ENCODE results near the gene COLQ. TPM values are rescaled to one million over a fixed set of nuclear protein-coding genes. Genes with fewer than 3 reads are reported as not detected.

Gene COLQ
- total RNA-seq, 3 donors from 2014 or later: 0.71 to 1.3 (median 1.2) TPM

DNA sequence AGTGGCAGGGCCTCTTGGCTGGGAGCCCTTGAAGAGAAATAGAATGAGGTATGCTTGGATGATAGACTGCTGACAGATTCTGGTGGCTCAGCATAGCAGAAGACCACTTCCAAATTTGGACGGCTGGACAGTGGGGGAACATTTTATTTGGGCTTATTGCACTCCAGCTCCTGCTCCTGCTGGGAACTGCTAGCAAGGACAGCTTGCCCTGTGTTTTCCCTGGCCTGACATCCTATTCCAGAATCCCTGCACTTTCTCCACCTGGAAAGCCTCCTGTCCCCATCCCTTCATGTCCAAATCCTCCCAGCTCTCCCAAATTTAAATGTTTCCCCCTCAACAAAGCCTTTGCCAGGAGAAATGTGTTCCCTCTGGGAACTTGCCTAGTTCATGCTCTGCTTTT, 9.8 kb upstream of the COLQ start:
- Mint-ChIP-seq H3K36me3 (ENCODE audit: insufficient read depth) (no peaks in the 10 kb centered on the region), H3K4me1 (ENCODE audit: low read depth) (peaks cover 51% of the 10 kb centered on the region)
- no peak for ATAC-seq

DNA sequence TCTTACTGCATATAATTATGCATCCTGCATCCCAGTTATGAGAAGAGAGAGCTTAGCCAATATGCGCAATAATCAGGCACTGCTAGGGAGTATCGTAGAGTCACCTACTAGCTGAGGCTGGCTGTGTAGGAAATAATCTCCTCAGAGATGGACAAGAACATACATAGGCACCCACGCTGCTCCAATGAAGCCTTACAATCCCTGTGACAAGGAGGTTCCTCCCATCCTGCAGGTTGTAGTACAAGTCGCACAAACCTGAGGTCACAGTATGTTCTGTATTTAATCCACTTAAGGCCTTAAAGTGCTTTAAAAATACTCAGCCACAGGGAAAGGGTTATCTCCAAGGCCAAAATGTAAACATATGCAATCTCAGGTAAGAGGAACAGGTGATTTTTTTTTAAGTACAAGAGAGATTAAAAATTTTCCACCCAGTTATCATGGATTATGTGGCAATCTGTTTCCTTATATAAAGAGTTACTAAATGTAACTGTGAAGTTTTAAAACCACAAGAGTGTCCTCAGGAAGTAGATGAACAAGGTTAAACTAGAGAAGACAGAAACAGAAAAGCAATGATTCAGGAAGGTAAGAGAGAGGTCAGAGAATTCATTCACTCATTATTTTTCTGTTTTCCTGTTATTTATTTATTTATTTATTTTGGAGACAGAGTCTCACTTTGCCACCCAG, 7.5 kb upstream of the COLQ start:
- DNase-seq (no peak), ATAC-seq (no peak)
- no peaks in the 10 kb centered on the region for H3K36me3 Mint-ChIP-seq (ENCODE audit: insufficient read depth)
- no peaks in the 10 kb centered on the region for H3K27me3 Mint-ChIP-seq (ENCODE audit: low read depth)
- H3K4me1 Mint-ChIP-seq (ENCODE audit: low read depth): peaks cover 34% of the 10 kb centered on the region
- H3K4me3 Mint-ChIP-seq: no peak overlapping the region
- H3K9me3 Mint-ChIP-seq: no peaks in the 10 kb centered on the region

More for the DNA sequence above, 9.8 kb upstream of the COLQ start:
- DNase-seq: no peak
- Mint-ChIP-seq H3K27me3 (ENCODE audit: low read depth) (no peaks in the 10 kb centered on the region), H3K4me3 (no peak overlapping the region), H3K9me3 (no peaks in the 10 kb centered on the region)

DNA sequence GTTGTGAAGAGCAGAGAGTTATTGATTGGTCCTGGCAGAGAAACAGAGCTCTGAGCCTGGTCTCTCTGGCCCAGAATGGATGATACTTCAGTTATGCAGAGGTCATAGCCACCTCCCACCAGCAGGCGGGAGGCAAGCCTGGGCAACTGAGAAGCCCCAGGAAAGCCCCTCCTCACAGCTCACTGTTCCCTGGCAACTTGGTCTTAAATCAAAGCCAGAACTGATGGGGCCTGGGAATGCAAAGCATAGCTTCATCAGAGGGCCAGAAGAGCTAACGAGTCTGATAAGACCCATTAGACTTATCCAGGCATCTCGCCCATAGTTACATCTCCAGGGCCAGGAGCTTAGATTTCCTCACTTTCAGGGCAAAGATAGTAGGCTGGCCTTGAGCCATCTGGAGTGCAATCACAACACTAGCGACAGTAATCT, 5.5 kb upstream of the COLQ start:
- Mint-ChIP-seq H3K36me3 (ENCODE audit: insufficient read depth) (no peaks in the 10 kb centered on the region), H3K4me3 (no peak overlapping the region), H3K27me3 (ENCODE audit: low read depth) (no peaks in the 10 kb centered on the region), H3K9me3 (no peaks in the 10 kb centered on the region), H3K4me1 (ENCODE audit: low read depth) (peaks cover 33% of the 10 kb centered on the region)
- DNase-seq (no peak), ATAC-seq (no peak)

DNA sequence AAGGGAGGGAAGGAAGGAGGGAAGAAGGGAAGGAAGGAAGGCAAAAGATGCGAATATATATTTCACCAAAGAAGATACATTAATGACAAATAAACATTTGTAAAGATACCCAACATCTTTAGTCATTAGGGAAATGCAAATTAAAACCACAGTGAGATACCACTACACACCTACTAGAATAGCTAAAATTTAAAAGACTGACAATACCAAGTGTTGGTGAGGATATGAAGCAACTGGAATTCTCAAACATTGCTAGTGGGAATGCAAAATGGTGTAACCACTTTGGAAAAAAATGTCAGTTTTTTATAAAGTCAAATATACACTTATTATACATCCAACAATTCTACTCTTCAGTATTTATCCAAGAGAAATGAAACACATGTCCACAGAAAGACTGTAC, 4.3 kb upstream of the COLQ start:
- no peak overlapping the region for H3K4me3 Mint-ChIP-seq
- no peak for DNase-seq
- H3K4me1 Mint-ChIP-seq (ENCODE audit: low read depth): peaks cover 31% of the 10 kb centered on the region

DNA sequence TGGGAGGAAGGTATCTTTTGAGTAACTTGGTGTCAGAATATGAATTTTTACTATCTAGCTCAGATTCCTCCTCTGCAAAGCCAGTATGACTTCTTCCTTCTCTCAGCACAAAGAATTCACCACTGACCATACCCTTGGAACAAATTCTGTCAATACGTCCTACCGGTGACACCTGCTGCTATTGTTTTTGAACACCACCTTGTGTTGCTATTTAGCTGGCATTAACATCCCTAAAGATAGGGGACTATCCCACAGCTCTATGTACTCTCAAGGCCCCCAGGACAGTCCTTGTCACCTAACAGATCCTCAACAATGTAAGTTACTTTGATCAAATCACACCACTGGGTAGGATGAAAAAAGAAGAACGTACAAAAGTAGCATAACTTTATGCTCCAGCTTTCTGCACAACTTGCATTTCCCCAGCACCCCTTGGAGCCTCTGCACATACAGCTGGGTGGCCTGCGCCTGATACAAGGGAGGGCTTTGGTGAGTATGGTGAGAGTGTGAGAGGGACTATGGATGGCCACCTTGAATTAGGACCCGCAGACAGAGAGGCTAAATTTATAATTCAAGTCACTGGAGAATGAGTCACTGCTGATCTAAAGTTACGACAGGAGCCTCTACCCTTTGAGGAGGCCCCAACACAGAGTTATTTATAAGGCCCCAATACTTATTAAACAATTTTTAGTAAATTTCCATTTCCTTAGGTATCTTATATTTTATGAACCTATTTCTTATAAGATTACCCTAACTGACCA, 2.3 kb upstream of the COLQ start:
- H3K9me3 Mint-ChIP-seq: no peaks in the 10 kb centered on the region
- H3K4me3 Mint-ChIP-seq: no peak overlapping the region
- no peaks in the 10 kb centered on the region for H3K36me3 Mint-ChIP-seq (ENCODE audit: insufficient read depth)
- H3K4me1 Mint-ChIP-seq (ENCODE audit: low read depth): peaks cover 26% of the 10 kb centered on the region
- DNase-seq (no peak), ATAC-seq (no peak)
- H3K27me3 Mint-ChIP-seq (ENCODE audit: low read depth): no peaks in the 10 kb centered on the region

More for the DNA sequence above, 4.3 kb upstream of the COLQ start:
- Mint-ChIP-seq H3K9me3 (no peaks in the 10 kb centered on the region), H3K36me3 (ENCODE audit: insufficient read depth) (no peaks in the 10 kb centered on the region), H3K27me3 (ENCODE audit: low read depth) (no peaks in the 10 kb centered on the region)
- no peak for ATAC-seq

DNA sequence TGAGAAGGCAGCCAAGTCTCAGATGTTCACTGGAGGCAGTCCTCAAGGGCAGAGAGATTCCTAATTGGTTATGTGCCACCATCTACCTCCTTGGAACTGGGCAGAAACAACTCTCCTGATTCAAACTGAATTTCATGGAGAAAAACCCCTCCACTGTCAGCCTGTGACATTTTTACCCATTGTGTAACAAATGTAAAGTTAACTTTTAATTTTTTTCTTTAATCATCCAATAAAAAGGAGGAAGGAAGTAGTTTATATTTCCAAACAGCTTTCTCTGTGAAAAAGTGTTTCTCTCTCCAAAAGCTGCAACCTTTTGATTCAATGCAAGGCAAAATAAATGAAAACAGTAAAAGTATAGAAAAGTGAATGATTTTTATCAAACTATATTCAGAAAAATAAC, 510 bp upstream of the COLQ start:
- no peak overlapping the region for H3K4me3 Mint-ChIP-seq

DNA sequence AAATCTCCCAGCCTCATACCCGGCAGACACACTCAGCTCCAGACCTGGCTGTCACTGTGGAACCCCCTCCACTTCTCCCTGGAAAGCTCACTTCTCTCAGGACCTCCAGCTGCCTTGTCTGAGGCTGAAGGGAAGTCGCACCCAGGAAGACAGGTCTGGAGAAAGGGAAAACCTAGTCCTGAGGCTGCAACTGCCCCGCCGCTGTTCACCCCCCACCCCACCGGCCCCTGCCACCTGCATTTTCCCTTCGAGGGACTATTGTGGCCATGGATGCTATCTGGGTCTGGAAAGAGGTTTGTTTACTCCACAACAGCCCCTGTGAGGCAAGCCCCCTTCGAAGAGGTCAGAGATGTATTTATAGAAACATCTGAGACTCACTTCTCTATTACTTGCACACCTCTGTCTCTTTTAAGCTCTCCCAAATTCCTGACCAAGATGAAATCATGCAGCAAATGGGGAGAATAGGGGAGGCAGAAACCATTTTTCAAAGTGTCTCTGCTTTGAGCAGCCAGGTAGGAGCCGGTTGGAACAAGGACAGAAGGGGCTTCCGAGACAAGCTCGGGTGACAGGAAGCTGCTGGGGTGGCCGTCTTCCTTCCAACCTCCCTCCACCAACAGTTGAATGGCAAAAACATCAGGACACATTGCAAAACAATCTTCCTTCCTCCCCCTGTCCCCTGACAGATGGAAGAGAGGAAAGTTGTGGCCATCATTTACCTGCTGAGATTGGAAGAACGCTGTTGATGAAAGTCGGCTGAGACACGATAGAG, 518 bp downstream of the COLQ start:
- H3K9me3 Mint-ChIP-seq: no peaks in the 10 kb centered on the region
- no peak for ATAC-seq
- no peaks in the 10 kb centered on the region for H3K36me3 Mint-ChIP-seq (ENCODE audit: insufficient read depth)
- DNase-seq: no peak
- peak overlapping the region; percentile 71 for H3K4me3 Mint-ChIP-seq
- no peaks in the 10 kb centered on the region for H3K27me3 Mint-ChIP-seq (ENCODE audit: low read depth)
- H3K4me1 Mint-ChIP-seq (ENCODE audit: low read depth): peaks cover 22% of the 10 kb centered on the region

More for the DNA sequence above, 510 bp upstream of the COLQ start:
- no peaks in the 10 kb centered on the region for H3K36me3 Mint-ChIP-seq (ENCODE audit: insufficient read depth)
- no peak for ATAC-seq
- no peaks in the 10 kb centered on the region for H3K27me3 Mint-ChIP-seq (ENCODE audit: low read depth)
- H3K9me3 Mint-ChIP-seq: no peaks in the 10 kb centered on the region
- DNase-seq: no peak
- peaks cover 22% of the 10 kb centered on the region for H3K4me1 Mint-ChIP-seq (ENCODE audit: low read depth)

DNA sequence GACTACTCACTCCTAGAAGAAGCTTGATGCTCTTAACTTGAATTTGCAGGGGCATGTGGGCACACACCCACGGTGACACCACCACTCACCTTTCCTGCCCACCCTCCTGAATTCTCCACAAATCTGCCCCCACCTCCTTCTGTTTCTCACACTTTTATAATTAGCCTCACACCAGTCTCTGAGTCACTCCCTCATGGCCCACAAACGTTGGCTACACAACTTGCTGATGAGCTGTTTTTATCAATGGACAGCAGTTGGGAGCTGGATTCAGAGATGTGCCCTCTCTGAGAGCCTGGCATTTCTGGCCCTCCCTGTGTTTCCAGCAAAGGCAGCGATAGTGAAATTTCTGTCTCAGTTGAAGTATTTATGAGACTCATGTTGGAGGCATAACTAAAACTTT, 1.3 kb downstream of the COLQ start:
- Mint-ChIP-seq H3K36me3 (ENCODE audit: insufficient read depth) (no peaks in the 10 kb centered on the region), H3K4me3 (peak overlapping the region; percentile 71), H3K9me3 (no peaks in the 10 kb centered on the region), H3K4me1 (ENCODE audit: low read depth) (peaks cover 22% of the 10 kb centered on the region), H3K27me3 (ENCODE audit: low read depth) (no peaks in the 10 kb centered on the region)
- ATAC-seq: peak; percentile 34 to 81
- DNase-seq: no peak

DNA sequence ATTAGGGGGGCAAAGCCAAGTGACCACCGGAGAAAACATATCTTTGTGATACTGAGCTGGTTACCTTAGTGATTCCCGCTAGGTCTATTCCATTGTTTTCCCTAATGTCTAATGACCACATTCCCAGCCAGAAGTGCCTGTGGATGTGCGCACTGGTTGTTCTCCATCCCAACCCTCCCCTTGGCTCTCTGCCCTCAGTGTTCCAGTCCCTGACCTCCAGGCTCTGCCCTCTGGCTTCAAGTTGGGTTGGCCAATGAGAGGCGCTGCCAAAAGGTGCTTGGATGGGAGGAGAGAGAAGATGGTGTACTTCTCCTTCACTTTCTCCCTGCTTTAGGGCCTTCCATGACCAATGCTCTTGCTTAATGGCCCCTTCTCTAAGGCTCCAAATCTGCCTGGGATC, 2.4 kb downstream of the COLQ start:
- H3K4me1 Mint-ChIP-seq (ENCODE audit: low read depth): peaks cover 22% of the 10 kb centered on the region
- H3K9me3 Mint-ChIP-seq: no peaks in the 10 kb centered on the region
- no peak for DNase-seq
- H3K36me3 Mint-ChIP-seq (ENCODE audit: insufficient read depth): no peaks in the 10 kb centered on the region
- ATAC-seq: no peak
- H3K4me3 Mint-ChIP-seq: no peak overlapping the region
- H3K27me3 Mint-ChIP-seq (ENCODE audit: low read depth): no peaks in the 10 kb centered on the region

DNA sequence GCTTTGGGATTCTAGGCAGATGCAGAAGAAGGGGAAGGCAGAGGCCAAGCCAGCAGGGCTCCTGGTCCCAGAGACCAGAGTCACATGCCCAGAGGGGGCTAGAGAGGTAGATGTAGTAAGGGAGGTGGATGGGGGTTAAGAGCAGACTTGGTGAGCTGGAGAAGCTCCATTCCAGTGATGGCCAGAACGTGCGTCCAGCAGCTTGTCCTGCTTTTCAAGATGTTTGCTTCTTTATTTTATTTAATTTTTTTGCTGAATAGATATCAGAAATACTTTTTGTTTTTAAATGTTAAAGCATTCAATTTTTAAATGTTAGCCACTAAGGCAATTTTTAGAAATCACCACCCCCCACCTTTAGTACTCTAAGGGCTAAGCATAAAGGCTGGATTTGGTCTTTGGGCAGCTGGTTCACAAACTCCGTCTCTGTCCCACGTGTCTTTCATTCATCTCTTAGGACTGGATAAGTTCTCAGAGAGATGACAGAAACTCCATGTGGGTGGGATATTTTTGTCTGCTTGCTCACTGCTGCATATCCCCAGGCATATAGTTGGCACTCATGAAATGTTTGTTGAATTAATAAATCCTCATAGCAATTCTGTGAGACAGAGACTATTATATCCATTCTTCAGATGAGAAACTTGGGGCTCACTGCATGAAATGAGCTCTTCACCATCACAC, 6.7 kb downstream of the COLQ start:
- H3K4me3 Mint-ChIP-seq: no peak overlapping the region
- no peaks in the 10 kb centered on the region for H3K9me3 Mint-ChIP-seq
- no peak for DNase-seq
- no peak for ATAC-seq
- H3K4me1 Mint-ChIP-seq (ENCODE audit: low read depth): peaks cover 15% of the 10 kb centered on the region
- H3K36me3 Mint-ChIP-seq (ENCODE audit: insufficient read depth): no peaks in the 10 kb centered on the region
- no peaks in the 10 kb centered on the region for H3K27me3 Mint-ChIP-seq (ENCODE audit: low read depth)

DNA sequence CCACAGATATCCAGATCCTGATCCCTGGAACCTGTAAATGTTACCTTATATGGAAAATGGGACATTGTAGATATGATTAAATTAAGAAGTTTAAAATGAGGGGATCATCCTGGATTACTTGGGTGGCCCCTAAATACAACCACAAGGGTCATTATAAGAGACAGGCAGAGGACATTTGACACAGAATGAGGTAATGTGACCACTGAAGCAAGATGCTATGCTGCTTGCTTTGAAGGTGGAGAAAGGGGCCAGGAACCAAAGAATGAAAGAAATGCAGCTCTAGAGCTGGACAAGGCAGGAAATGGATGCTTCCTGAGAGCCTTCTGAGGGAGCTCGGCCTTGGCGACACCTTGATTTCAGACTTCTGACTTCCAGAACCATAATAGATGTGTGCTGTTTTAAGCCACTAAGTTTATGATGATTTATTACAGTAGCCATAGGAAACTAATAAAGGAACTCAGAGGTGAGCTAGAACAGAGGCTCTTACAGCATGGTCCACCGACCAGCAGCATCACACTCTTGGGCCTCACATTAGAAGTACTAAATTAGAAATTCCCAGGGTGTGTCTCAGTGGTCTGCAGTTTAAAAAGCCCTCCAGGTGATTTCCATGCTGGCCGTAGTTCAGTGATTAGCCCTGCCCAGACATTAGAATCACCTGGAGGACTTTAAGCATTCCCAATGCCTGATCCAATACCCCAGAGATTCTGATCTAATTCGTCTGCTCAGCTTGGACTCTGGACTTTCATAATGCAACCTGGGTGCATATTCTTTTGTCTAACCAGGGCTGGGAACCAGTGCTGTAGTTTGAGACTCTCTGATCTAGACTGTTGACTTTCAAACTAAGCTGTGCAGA, 7.5 kb downstream of the COLQ start:
- DNase-seq: no peak
- no peak for ATAC-seq
- no peaks in the 10 kb centered on the region for H3K27me3 Mint-ChIP-seq (ENCODE audit: low read depth)
- no peaks in the 10 kb centered on the region for H3K9me3 Mint-ChIP-seq
- no peaks in the 10 kb centered on the region for H3K36me3 Mint-ChIP-seq (ENCODE audit: insufficient read depth)
- no peak overlapping the region for H3K4me3 Mint-ChIP-seq
- peaks cover 10% of the 10 kb centered on the region for H3K4me1 Mint-ChIP-seq (ENCODE audit: low read depth)

DNA sequence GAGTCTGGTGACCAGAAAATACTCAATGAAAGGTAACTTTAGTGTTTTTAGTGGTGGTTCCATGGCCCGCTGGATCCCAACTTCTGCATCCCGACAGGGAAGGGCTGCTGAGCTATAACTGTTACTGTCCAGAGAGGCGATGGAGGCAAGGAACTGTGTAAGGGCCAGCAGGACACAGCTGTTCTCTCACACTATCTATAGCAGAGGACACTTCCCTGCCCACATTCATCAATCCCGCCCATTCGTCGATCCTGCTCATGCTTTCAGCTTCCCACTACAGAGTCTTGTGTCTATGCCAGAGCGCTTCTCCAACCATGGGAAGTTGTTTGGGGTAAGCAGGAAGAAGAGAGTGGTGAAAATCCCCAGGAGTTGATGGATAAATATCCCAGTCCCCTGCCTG, 8.4 kb downstream of the COLQ start:
- Mint-ChIP-seq H3K4me3 (no peak overlapping the region), H3K9me3 (no peaks in the 10 kb centered on the region), H3K4me1 (ENCODE audit: low read depth) (peaks cover 10% of the 10 kb centered on the region), H3K27me3 (ENCODE audit: low read depth) (no peaks in the 10 kb centered on the region), H3K36me3 (ENCODE audit: insufficient read depth) (no peaks in the 10 kb centered on the region)
- ATAC-seq (no peak), DNase-seq (no peak)

DNA sequence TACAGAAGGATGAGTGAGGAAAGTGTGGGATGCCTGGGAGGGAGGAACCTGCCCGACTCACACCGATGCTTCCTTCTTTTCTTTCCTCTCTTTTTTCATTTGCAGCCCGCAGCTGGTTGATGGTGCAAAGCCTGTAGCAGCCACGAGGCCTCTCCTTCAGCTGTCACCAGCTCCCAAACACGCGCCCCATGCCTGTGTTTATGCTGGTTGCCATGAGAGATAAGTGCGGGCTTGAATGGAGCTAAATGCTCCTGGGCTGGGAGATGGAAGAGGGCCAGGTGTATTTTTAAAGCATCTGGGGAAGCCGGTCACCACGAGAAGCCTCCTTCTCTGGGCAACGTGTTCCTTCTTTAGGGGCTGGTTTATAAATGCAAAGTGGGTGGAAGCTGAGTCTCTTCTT, 9.3 kb downstream of the COLQ start:
- no peak for DNase-seq
- no peaks in the 10 kb centered on the region for H3K27me3 Mint-ChIP-seq (ENCODE audit: low read depth)
- ATAC-seq: no peak

More for the DNA sequence above, 9.3 kb downstream of the COLQ start:
- Mint-ChIP-seq H3K36me3 (ENCODE audit: insufficient read depth) (no peaks in the 10 kb centered on the region), H3K4me1 (ENCODE audit: low read depth) (peaks cover 10% of the 10 kb centered on the region), H3K9me3 (no peaks in the 10 kb centered on the region), H3K4me3 (no peak overlapping the region)

All from activated T-cell treated with anti-CD3 and anti-CD28 coated beads, Interleukin-2, amount 50 U/mL, for 4 hours (primary cell).